ENCODE data around the gene HS3ST3B1.

GRCh38 chr17:14359163-14360020 lies 58.5 kb downstream of the HS3ST3B1 start:
- no peak for TF ChIP-seq EZH2 (optimal IDR thresholded peaks at IDR 0.05; ENCODE audit: low read depth, low read length)
- no peak for TF ChIP-seq CTCF (IDR thresholded peaks at IDR 0.05; ENCODE audit: low read length)
